Measurements from ENCODE around the gene HRH3. TPM values are rescaled to one million over a fixed set of nuclear protein-coding genes. Genes with fewer than 3 reads are reported as not detected.

The HRH3 gene
- not detected in 2 replicates for total RNA-seq

DNA sequence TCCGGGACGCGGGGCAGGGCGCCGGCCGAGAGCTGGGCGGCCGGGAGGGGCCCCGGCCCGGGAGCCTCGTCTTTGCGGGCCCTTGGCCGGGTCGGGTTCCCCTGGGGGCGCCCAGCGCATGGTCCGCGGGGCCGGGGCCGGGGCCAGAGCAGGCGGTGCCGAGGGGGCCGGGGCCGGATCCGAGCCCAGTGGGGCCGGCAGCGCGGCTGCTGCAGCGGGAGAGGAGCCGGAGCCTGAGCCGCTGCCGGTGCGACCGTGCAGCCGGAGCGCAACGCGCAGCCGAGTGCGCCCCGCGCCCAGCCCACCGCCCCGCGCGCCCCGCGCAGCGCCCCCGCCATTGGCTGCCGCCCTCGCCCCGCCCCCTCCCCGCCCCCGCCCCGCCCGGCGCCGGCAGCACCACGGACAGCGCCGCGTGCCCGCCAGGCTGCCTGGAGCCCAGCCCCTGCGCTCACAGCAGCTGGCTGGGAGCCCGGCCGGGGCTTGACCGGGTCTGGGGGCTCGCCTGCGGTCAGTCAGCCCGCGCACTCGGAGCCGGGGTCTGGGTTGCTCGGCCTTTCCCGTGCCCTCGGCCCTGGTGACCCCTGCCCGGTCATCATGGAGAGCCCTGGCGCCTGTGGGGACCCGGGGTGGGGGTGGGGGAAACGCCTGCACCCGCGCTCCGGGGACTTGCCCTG lies at the start of gene HRH3:
Gene HRH3, minus strand, starts transcription at position 287 of the 674 bp plus-strand sequence. CDS start 308 bp downstream, outside the sequence.

DNA sequence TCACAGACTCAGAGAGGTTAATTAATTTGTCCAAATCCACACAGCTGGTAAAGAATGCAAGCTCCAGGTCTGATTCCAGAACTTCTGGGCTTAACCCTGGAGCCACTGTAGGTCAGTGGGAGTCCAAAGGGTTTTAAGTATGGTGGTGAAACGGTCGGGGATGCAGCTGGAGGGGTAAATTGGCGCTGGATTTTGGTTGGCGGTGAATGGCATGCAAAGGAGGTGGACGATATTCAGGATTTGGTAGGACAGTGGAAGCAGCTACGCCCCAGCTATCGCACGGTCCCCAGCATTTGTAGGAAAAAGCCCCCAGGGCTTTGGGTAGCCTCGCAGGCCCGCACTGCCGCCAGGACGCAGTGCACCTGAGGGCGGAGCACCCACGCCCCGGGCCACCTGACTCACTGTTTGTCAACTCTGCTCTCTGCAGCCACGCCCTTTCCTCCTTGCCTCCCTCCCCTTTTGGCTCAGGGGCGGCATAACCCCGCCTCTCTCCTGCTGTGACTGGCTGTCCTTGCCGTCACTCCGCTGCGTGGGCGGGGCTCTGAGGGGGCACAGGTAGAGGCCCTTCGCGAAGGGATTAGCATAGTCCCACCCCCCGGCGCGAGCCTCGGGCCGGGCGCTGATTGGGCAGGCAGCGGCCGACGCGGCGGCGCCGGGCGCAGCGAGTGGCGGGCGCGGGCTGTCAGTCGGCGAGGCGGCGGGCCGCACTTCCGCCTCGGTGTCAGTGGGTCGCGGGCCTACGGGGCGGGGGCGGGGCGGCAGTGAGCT lies 17.9 kb upstream of the HRH3 start, which contains the start of gene OSBPL2:
Gene OSBPL2, plus strand, starts transcription at position 721 of the 768 bp plus-strand sequence. CDS start 17,664 bp downstream, outside the sequence.

DNA sequence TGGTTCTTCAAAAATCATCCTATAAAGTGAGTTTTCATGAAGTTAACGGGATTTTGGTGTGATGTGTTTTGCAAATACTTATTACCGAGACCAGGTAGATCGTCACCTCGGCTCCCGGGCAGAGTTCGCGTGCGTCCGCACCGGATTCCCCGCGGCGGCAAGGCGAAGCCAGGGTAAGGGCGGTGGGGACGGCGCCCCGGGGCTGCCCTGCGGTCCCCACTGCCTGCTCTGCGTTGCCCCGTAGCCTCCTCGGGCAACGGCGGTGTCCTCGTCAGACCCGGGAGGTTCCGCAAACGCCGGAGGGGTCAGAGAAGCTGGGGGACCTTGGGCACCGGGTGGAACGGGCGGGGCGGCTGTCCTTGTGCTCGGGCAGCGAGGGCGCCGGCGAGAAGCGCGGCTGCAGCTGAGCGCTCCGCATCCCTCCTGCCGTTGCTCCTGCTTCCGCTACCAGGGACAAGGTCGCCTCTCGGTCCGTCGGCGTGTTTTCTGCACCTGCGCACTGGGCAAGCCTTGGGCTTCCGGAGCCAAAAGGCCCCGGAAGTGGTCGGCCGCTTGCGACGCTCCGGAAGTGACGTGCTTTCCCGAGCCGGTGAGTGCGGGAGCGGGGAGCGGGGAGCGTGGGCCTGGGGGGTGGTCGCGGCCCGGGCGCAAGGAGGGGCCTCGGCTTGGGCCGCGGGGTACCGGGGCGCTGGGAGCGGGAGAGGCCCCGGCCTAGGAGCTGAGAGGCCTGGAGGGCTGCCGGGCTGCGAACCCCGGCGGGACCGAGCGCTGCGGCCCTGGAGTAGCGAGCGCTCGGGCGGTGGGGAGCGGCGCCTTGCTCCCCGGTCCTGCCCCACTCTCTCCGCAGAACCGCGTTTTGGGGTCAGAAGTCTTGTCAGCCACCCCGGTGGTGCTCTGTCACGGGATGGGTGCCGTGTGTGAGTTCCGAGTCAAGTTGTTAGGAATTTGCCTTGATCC lies 37.3 kb downstream of the HRH3 start, which contains the start of gene MTG2:
Gene MTG2, plus strand, starts transcription at position 560 of the 957 bp plus-strand sequence. CDS start 10,393 bp downstream, outside the sequence.

Other genes starting within 250 kb of the HRH3 start
- gene TAF4, start 154.4 kb downstream of the HRH3 start, total RNA-seq: 9.9 and 13.5 TPM in 2 replicates
- gene LSM14B, start 97.8 kb downstream of the HRH3 start, total RNA-seq: 17.5 and 21.6 TPM in 2 replicates
- gene PSMA7, start 76.9 kb downstream of the HRH3 start, total RNA-seq: 484 and 626 TPM in 2 replicates
- gene SS18L1, start 76.5 kb downstream of the HRH3 start, total RNA-seq: 6.0 and 10.2 TPM in 2 replicates
- gene MTG2, start 37.2 kb downstream of the HRH3 start, total RNA-seq: 18.3 and 30.9 TPM in 2 replicates
- 22.7 and 28.8 TPM in 2 replicates for gene OSBPL2, start 18.2 kb upstream of the HRH3 start, total RNA-seq
- 252 and 281 TPM in 2 replicates for gene ADRM1, start 82.7 kb upstream of the HRH3 start, total RNA-seq
- gene LAMA5, start 147.0 kb upstream of the HRH3 start, total RNA-seq: 210 and 243 TPM in 2 replicates
- 2,524 and 3,677 TPM in 2 replicates for gene RPS21, start 166.8 kb upstream of the HRH3 start, total RNA-seq
- 4.0 and 4.8 TPM in 2 replicates for gene CABLES2, start 187.0 kb upstream of the HRH3 start, total RNA-seq
- gene RBBP8NL, start 207.3 kb upstream of the HRH3 start, total RNA-seq: 2.2 and 4.2 TPM in 2 replicates